ENCODE results near the gene RUSF1.
"Not testable (repeated sequence)": the region's sequence is repeated elsewhere in the genome, so short reads cannot be mapped to it uniquely, and the experiment has no call there.

The RUSF1 gene

GRCh38 chr16:31513884-31514283 is 5.7 kb upstream of the RUSF1 start:
- ATAC-seq: no peak

GRCh38 chr16:31513126-31513525 is 4.9 kb upstream of the RUSF1 start:
- ATAC-seq: no peak

GRCh38 chr16:31508706-31509195 is 560 bp upstream of the RUSF1 start:
- no peak for ATAC-seq

- no peak for ATAC-seq
Measured at GRCh38 chr16:31507617-31507928, 618 bp downstream of the RUSF1 start.

GRCh38 chr16:31505483-31505882 is 2.7 kb downstream of the RUSF1 start:
- peak; percentile 53 to 58 for ATAC-seq

GRCh38 chr16:31504159-31504558 is 4.0 kb downstream of the RUSF1 start:
- ATAC-seq: no peak

- not testable (repeated sequence) for ATAC-seq
Measured at GRCh38 chr16:31503555-31503954, 4.6 kb downstream of the RUSF1 start.

- no peak for ATAC-seq
Measured at GRCh38 chr16:31502981-31503380, 5.2 kb downstream of the RUSF1 start.

GRCh38 chr16:31501966-31502348 is 6.2 kb downstream of the RUSF1 start:
- no peak for ATAC-seq

- ATAC-seq: no peak
Measured at GRCh38 chr16:31501226-31501965, 6.8 kb downstream of the RUSF1 start.

- no peak for ATAC-seq
Measured at GRCh38 chr16:31499928-31500327, 8.3 kb downstream of the RUSF1 start.

- no peak for ATAC-seq
Measured at GRCh38 chr16:31498493-31498892, 9.7 kb downstream of the RUSF1 start.

GRCh38 chr16:31496670-31497069 is 11.5 kb downstream of the RUSF1 start:
- ATAC-seq: no peak

GRCh38 chr16:31493506-31494125 is 14.6 kb downstream of the RUSF1 start:
- ATAC-seq: no peak

GRCh38 chr16:31491778-31492418 is 16.3 kb downstream of the RUSF1 start:
- no peak for ATAC-seq

GRCh38 chr16:31489616-31490584 is 18.3 kb downstream of the RUSF1 start:
- no peak for ATAC-seq

- ATAC-seq: no peak
Measured at GRCh38 chr16:31489298-31489564, 19.0 kb downstream of the RUSF1 start.

- no peak for ATAC-seq
Measured at GRCh38 chr16:31488468-31489297, 19.5 kb downstream of the RUSF1 start.

- peak; percentile 91 to 94 for ATAC-seq
Measured at GRCh38 chr16:31487720-31488467, 20.3 kb downstream of the RUSF1 start.

- no peak for ATAC-seq
Measured at GRCh38 chr16:31487071-31487719, 21.0 kb downstream of the RUSF1 start.

GRCh38 chr16:31486045-31486444 is 22.1 kb downstream of the RUSF1 start:
- ATAC-seq: no peak
